ENCODE results near the gene GSE1. TPM values are rescaled to one million over a fixed set of nuclear protein-coding genes. Genes with fewer than 3 reads are reported as not detected.

Gene GSE1
- total and polyA plus RNA-seq, 4 donors = 20.3 to 40.6 (median 30.7) TPM

- Histone ChIP-seq H3K27ac (ENCODE audit: low read depth, low read length) (no peak overlapping the region), H3K27me3 (ENCODE audit: control insufficient read depth, insufficient read depth, low read length) (no peaks in the 10 kb centered on the region), H3K9me3 (ENCODE audit: control insufficient read depth, insufficient read depth, low read length) (no peaks in the 10 kb centered on the region), H3K4me3 (ENCODE audit: low read depth, low read length) (no peak overlapping the region), H3K4me1 (ENCODE audit: control insufficient read depth, insufficient read depth, low read length) (peaks cover 78% of the 10 kb centered on the region), H3K36me3 (ENCODE audit: control insufficient read depth, insufficient read depth, low read length) (peaks cover 4% of the 10 kb centered on the region)
- WGBS (ENCODE audit: insufficient coverage) = 78% methylated on average over 18 of the region's 28 CpGs
- DNase-seq (ENCODE audit: low read depth in 4 of 6, low spot score in 6 of 6) = no peak
These were observed 7.8 kb upstream of the GSE1 start for GRCh38 chr16:85605051-85605911.

- Histone ChIP-seq H3K27ac (ENCODE audit: low read depth, low read length) (no peak overlapping the region), H3K4me1 (ENCODE audit: control insufficient read depth, insufficient read depth, low read length) (peaks cover 77% of the 10 kb centered on the region), H3K36me3 (ENCODE audit: control insufficient read depth, insufficient read depth, low read length) (peaks cover 4% of the 10 kb centered on the region), H3K4me3 (ENCODE audit: low read depth, low read length) (no peak overlapping the region), H3K9me3 (ENCODE audit: control insufficient read depth, insufficient read depth, low read length) (no peaks in the 10 kb centered on the region), H3K27me3 (ENCODE audit: control insufficient read depth, insufficient read depth, low read length) (no peaks in the 10 kb centered on the region)
- peak in 2 of 6 donors; percentile 66 to 90 for DNase-seq (ENCODE audit: low read depth in 4 of 6, low spot score in 6 of 6)
- 79% methylated on average over 18 of the region's 22 CpGs for WGBS (ENCODE audit: insufficient coverage)
These were observed 6.9 kb upstream of the GSE1 start for GRCh38 chr16:85605912-85606841.

GRCh38 chr16:85606904-85607303, 6.2 kb upstream of the GSE1 start:
- Histone ChIP-seq H3K4me3 (ENCODE audit: low read depth, low read length) (no peak overlapping the region), H3K9me3 (ENCODE audit: control insufficient read depth, insufficient read depth, low read length) (no peaks in the 10 kb centered on the region), H3K27ac (ENCODE audit: low read depth, low read length) (no peak overlapping the region), H3K27me3 (ENCODE audit: control insufficient read depth, insufficient read depth, low read length) (no peaks in the 10 kb centered on the region), H3K36me3 (ENCODE audit: control insufficient read depth, insufficient read depth, low read length) (peaks cover 4% of the 10 kb centered on the region), H3K4me1 (ENCODE audit: control insufficient read depth, insufficient read depth, low read length) (peaks cover 73% of the 10 kb centered on the region)
- DNase-seq (ENCODE audit: low read depth in 4 of 6, low spot score in 6 of 6) = no peak
- WGBS (ENCODE audit: insufficient coverage) = 11% methylated on average over 3 of the region's 7 CpGs

GRCh38 chr16:85607321-85607765, 5.8 kb upstream of the GSE1 start:
- H3K27me3 ChIP-seq (ENCODE audit: control insufficient read depth, insufficient read depth, low read length) = peaks cover 2% of the 10 kb centered on the region
- DNase-seq (ENCODE audit: low read depth in 4 of 6, low spot score in 6 of 6) = peak in 2 of 6 donors; percentile 85 to 91
- H3K4me3 ChIP-seq (ENCODE audit: low read depth, low read length) = no peak overlapping the region
- H3K27ac ChIP-seq (ENCODE audit: low read depth, low read length) = no peak overlapping the region
- H3K36me3 ChIP-seq (ENCODE audit: control insufficient read depth, insufficient read depth, low read length) = peaks cover 4% of the 10 kb centered on the region
- WGBS (ENCODE audit: insufficient coverage) = 6% methylated on average over 15 of the region's 21 CpGs
- no peaks in the 10 kb centered on the region for H3K9me3 ChIP-seq (ENCODE audit: control insufficient read depth, insufficient read depth, low read length)
- H3K4me1 ChIP-seq (ENCODE audit: control insufficient read depth, insufficient read depth, low read length) = peaks cover 73% of the 10 kb centered on the region

DNA sequence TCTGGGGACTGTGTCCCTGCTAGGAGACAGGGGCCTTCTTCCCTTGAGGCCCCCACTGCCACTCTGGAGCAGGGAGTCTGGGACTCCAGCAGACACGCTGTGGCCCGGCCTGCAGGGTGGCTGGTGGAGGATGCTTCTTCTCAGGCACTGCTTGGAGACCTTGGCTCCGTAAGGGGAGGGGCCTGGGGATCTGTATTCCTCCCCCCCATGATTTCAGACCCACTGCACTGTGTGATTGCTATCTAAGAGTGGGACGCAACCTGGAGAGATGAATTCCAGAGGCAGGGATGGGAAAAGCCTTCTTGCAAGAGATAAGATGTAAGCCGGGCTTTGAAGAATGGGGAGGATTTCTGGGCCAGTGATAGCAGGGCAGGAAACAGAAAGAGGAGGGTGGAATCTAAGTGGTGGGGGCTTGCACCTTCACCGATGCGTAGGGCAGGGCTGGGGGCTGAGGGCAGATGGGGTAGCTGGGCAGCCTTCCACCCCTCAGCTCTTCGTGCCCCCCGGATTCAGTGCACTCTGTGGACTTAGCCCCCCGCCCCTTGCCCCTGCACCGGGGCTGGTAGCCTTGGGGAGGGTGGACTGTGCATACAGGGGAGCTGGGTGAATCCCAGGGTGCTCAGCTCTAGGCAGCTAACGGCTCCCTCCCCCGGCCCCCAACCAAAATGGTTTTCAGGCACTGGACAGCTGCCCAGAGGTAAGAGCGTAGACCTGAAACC, 5.2 kb upstream of the GSE1 start:
- Histone ChIP-seq H3K4me3 (ENCODE audit: low read depth, low read length) (no peak overlapping the region), H3K4me1 (ENCODE audit: control insufficient read depth, insufficient read depth, low read length) (peaks cover 73% of the 10 kb centered on the region), H3K27ac (ENCODE audit: low read depth, low read length) (no peak overlapping the region), H3K36me3 (ENCODE audit: control insufficient read depth, insufficient read depth, low read length) (no peaks in the 10 kb centered on the region), H3K9me3 (ENCODE audit: control insufficient read depth, insufficient read depth, low read length) (no peaks in the 10 kb centered on the region), H3K27me3 (ENCODE audit: control insufficient read depth, insufficient read depth, low read length) (peaks cover 7% of the 10 kb centered on the region)
- peak in 1 of 6 donors; percentile 34 for DNase-seq (ENCODE audit: low read depth in 4 of 6, low spot score in 6 of 6)
- 75% methylated on average over 7 of the region's 14 CpGs for WGBS (ENCODE audit: insufficient coverage)

- Histone ChIP-seq H3K36me3 (ENCODE audit: control insufficient read depth, insufficient read depth, low read length) (no peaks in the 10 kb centered on the region), H3K9me3 (ENCODE audit: control insufficient read depth, insufficient read depth, low read length) (no peaks in the 10 kb centered on the region), H3K27ac (ENCODE audit: low read depth, low read length) (no peak overlapping the region), H3K4me1 (ENCODE audit: control insufficient read depth, insufficient read depth, low read length) (peaks cover 72% of the 10 kb centered on the region), H3K4me3 (ENCODE audit: low read depth, low read length) (no peak overlapping the region), H3K27me3 (ENCODE audit: control insufficient read depth, insufficient read depth, low read length) (peaks cover 10% of the 10 kb centered on the region)
- peak in 1 of 6 donors; percentile 37 for DNase-seq (ENCODE audit: low read depth in 4 of 6, low spot score in 6 of 6)
- WGBS (ENCODE audit: insufficient coverage) = 85% methylated on average over 11 of the region's 11 CpGs
These were observed 4.6 kb upstream of the GSE1 start for GRCh38 chr16:85608515-85608885.

GRCh38 chr16:85608887-85609286, 4.2 kb upstream of the GSE1 start:
- Histone ChIP-seq H3K4me3 (ENCODE audit: low read depth, low read length) (no peak overlapping the region), H3K4me1 (ENCODE audit: control insufficient read depth, insufficient read depth, low read length) (peaks cover 70% of the 10 kb centered on the region), H3K27ac (ENCODE audit: low read depth, low read length) (no peak overlapping the region), H3K9me3 (ENCODE audit: control insufficient read depth, insufficient read depth, low read length) (no peaks in the 10 kb centered on the region), H3K27me3 (ENCODE audit: control insufficient read depth, insufficient read depth, low read length) (peaks cover 10% of the 10 kb centered on the region), H3K36me3 (ENCODE audit: control insufficient read depth, insufficient read depth, low read length) (no peaks in the 10 kb centered on the region)
- 92% methylated on average over 10 of the region's 10 CpGs for WGBS (ENCODE audit: insufficient coverage)
- DNase-seq (ENCODE audit: low read depth in 4 of 6, low spot score in 6 of 6) = no peak

DNA sequence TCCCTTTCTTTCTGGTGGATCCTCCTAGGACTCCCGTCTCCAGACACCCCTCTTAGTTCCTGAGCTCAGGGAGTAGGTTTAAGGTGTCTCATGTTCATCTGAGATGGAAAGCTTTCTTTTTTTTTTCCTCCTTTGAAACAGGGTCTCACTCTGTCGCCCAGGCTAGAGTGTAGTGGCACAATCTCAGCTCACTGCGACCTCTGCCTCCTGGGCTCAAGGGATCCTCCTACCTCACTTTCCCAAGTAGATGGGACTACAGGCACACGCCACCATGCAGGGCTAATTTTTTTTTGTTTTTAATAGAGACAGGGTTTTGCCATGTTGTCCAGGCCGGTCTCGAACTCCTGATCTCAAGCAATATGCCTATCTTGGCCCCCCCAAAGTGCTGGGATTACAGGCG, 3.6 kb upstream of the GSE1 start:
- H3K36me3 ChIP-seq (ENCODE audit: control insufficient read depth, insufficient read depth, low read length) = no peaks in the 10 kb centered on the region
- H3K27me3 ChIP-seq (ENCODE audit: control insufficient read depth, insufficient read depth, low read length) = peaks cover 10% of the 10 kb centered on the region
- H3K4me3 ChIP-seq (ENCODE audit: low read depth, low read length) = no peak overlapping the region
- 100% methylated on average over 3 of the region's 7 CpGs for WGBS (ENCODE audit: insufficient coverage)
- H3K27ac ChIP-seq (ENCODE audit: low read depth, low read length) = no peak overlapping the region
- H3K4me1 ChIP-seq (ENCODE audit: control insufficient read depth, insufficient read depth, low read length) = peaks cover 75% of the 10 kb centered on the region
- no peaks in the 10 kb centered on the region for H3K9me3 ChIP-seq (ENCODE audit: control insufficient read depth, insufficient read depth, low read length)
- no peak for DNase-seq (ENCODE audit: low read depth in 4 of 6, low spot score in 6 of 6)

GRCh38 chr16:85610059-85610445, 3.1 kb upstream of the GSE1 start:
- no peak overlapping the region for H3K4me3 ChIP-seq (ENCODE audit: low read depth, low read length)
- H3K27me3 ChIP-seq (ENCODE audit: control insufficient read depth, insufficient read depth, low read length) = peaks cover 13% of the 10 kb centered on the region
- no peak for DNase-seq (ENCODE audit: low read depth in 4 of 6, low spot score in 6 of 6)
- H3K4me1 ChIP-seq (ENCODE audit: control insufficient read depth, insufficient read depth, low read length) = peaks cover 80% of the 10 kb centered on the region
- peak overlapping the region; percentile 29 for H3K27ac ChIP-seq (ENCODE audit: low read depth, low read length)
- 35% methylated on average over 11 of the region's 11 CpGs for WGBS (ENCODE audit: insufficient coverage)
- H3K36me3 ChIP-seq (ENCODE audit: control insufficient read depth, insufficient read depth, low read length) = no peaks in the 10 kb centered on the region
- no peaks in the 10 kb centered on the region for H3K9me3 ChIP-seq (ENCODE audit: control insufficient read depth, insufficient read depth, low read length)
